Measurements from ENCODE around the gene PLK1.
"Not testable (repeated sequence)": the region's sequence is repeated elsewhere in the genome, so short reads cannot be mapped to it uniquely, and the experiment has no call there.

Gene PLK1

DNA sequence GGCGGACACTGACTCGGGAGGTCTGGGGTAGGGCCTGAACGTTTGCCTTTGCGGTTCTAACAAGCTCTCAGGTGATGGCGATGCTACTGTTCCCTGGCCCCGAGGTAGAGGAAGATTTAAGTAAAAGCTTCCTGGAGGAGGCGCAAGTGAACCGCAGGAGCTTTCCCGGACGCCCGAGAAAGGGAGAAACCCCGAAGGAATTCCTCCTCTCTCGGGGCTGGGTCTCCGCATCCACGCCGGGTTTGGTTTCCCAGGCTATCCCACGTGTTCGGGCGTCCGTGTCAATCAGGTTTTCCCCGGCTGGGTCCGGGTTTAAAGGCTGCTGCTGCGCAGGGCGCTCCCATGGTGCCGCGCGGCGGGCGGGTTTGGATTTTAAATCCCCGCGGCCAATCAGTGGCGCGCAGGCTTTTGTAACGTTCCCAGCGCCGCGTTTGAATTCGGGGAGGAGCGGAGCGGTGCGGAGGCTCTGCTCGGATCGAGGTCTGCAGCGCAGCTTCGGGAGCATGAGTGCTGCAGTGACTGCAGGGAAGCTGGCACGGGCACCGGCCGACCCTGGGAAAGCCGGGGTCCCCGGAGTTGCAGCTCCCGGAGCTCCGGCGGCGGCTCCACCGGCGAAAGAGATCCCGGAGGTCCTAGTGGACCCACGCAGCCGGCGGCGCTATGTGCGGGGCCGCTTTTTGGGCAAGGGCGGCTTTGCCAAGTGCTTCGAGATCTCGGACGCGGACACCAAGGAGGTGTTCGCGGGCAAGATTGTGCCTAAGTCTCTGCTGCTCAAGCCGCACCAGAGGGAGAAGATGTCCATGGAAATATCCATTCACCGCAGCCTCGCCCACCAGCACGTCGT, at the start of gene PLK1:
TSS of gene PLK1 (plus strand) at position 460 of the 844 bp plus-strand sequence. CDS start at position 504, 44 bp downstream.
- peak; percentile 81 for DNase-seq

GRCh38 chr16:23629516-23629915, 49.2 kb upstream of the PLK1 start:
- no peak for DNase-seq

- DNase-seq, result not testable (repeated sequence)
Measured at GRCh38 chr16:23631874-23632273, 46.8 kb upstream of the PLK1 start.

GRCh38 chr16:23634461-23635036, 44.1 kb upstream of the PLK1 start:
- DNase-seq, result no peak

DNA sequence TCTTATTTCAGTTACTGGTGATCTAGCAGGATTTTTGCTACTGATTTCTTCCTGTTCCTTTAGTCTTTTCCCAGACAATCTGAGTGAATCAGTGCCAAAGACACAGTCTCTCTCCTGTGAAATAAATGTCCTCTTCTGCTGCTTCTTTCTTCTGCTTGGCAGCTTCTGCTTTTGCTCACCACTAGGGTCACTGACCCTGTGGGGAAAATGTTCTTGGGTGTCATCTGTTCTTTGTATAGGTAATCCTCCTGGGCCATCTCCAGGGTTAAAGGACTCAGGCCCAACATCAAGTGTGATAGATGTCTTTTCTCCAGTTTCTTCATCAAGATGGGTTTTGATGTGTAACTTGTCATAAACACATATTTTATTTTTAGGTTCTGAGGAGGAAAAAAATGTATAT, 42.7 kb upstream of the PLK1 start:
- DNase-seq, result no peak

- peak; percentile 20 for DNase-seq
Measured at GRCh38 chr16:23640615-23640930, 38.1 kb upstream of the PLK1 start.

- peak; percentile 89 for DNase-seq
Measured at GRCh38 chr16:23640931-23641765, 37.5 kb upstream of the PLK1 start, which contains the start of the genes DCTN5 and PALB2. TSS of gene DCTN5 (plus strand) at chr16:23641466. CDS start at chr16:23641543, 77 bp downstream. TSS of gene PALB2 (minus strand) at chr16:23641310. CDS start at chr16:23641157, 153 bp downstream.

DNA sequence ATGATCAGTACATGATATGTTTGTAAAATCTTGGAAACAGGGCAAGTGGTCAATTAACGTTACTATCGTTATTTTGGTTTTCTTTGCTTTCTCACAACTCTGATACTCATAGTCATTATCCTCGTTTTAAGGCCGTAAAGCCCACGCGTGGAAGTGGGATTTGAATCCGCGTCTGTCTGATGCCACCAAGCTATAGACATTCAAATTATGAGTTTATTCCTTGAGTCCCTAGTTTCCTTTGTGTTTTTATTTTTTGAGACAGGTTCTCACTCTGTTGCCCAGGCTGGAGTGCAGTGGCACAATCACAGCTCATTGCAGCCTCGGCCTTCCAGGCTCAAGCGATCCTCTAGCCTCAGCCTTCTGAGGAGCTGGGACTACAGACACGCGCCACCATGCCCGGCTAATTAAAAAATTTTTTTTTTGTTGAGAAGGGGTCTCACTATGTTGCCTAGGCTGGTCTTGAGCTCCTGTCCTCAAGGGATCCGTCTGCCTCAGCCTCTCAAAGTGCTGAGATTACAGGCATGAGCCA, 36.4 kb upstream of the PLK1 start:
- no peak for DNase-seq

DNA sequence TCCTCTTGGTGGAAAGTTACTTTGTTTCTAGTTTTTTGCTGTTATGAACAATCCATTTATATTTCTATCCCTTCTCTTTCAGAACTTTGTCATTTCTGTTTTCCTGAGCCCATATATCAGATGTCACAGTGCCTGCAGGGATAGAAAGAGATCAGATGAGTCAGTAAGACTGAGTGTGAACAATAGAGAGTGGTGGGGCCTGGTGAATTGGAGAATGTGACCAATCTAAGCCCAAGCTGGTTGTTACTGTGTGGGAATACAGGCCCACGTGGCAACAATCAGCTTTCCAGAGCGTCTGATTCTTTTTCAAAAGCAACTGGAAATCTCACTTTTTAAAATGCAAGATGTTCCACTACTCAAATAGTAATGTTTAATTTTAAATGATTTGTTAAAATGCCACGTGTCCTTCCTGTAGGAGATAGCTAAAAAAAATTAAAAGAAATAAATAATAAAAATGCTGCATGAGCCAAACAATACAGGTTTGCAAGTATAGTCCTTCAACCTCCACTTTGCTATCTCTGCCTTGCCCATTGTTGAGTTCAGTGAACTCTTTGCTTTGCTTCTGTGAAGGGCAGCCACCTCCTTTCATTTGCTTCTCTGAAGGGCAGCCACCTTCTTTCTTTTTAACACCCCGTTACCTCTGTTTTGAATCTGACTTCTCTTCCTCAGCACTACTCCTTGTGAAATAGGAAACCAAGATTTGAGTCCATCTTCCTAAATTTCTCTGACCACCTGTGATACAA, 27.8 kb upstream of the PLK1 start:
- DNase-seq, result no peak

DNA sequence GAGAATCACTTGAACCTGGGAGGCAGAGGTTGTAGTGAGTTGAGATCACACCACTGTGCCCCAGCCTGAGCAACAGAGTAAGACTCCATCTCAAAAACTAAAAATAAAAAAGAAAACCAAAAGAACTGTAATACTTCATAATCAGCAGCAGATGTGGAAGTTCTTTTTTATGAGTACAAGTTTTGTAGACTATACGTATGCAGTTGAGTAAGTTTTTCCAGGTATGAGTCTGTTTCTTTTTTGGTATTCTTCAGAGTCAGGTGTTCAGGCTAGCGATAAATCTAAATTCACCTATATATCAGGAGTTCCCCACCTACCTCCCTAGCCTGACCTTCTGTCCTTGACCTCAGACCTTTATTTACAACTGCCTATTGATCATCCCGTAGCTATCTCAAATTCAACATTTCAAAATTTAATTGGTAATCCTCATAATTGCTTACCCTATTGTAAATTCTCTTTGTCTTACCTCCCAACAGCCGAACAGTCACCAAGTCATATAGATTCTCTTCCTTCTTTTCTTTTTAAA, 26.7 kb upstream of the PLK1 start:
- DNase-seq, result no peak

- no peak for DNase-seq
Measured at GRCh38 chr16:23663918-23664317, 14.8 kb upstream of the PLK1 start.

DNA sequence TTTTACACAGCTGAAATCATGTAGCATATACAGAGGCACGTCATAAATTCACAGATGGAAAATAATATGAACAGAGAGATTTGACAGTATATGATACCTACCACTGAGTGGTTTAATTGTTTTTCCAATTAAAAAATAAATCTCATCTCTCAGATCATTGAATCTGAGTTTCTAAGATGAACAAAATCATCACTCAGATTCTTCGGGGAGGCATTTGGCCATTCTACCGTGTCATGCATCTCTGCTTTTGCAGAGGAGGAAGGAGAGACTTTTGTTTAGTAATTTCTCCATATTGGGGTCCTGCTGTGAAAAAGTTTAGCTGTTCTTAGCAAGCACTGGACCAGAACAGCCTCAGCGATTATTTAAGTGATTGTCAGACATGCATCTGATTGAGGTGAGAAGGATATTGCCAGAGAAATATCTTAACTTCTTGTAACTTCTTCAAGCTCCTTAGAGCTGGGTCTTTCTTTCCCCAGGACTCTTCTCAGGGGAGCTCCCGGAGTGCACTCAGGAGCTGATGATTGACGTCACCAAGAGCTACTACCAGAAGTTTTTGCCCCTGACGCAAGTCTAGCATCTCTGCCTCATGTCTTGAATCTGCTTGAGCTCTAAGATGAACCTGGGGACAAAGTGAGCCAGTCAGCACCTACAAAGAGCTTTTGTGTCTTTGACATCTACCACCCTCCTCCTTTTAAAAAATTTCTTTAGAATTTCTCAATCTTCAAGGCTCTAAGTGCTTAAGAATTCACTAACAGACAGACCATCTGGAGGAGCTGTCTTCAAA, 11.9 kb upstream of the PLK1 start:
- no peak for DNase-seq

DNA sequence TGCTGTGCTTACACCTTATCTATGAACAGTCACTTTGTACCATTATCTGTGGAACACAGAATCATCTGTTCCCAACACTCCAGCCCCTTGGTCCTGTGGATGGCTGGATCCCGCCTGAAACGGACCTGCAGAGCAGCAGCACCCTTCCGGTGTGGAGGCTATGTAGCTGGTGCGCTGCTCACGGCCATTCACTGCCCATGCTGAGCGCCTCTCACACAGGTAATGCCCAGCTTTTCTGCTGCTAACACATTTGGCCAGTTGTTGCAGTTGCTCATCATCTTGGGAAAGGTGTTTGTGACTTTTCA, 11.4 kb upstream of the PLK1 start:
- no peak for DNase-seq

DNA sequence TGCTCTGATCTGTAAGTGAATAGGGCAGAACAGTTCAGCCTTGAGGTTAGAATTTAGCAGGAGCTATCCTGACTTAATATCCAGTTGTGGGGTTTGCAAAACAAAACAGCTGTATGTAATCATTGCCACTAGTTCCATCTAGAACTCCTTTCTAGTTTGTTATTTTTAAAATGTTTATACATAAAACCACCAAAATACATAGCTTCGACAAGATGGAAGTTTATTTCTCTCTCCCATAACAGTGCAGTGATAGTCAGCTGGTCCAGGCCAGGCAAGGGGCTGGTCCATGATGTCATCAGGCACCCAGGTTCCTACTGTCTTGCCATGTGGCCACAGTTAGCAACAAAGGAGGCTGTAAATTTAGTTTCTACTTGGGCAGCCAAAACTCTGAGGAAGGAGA, 10.5 kb upstream of the PLK1 start:
- DNase-seq, result no peak

DNA sequence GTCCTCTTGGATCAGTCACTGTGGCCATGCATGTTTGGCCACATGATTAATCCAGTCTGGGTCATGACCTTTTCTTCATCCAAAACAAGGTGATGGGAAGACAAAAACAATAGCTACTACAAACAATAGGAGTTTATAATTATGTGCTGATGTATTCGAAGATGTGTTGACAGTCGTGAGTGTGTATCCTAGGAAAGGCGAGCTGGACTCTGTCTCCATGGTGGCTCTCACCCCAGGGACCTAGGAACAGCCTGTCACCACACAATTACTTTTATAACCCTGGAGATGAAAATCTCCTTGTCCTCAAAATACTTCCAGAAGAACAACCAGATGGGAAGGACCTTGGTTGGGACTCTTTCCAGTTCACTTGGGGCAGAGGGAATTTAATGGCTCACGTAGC, 9.8 kb upstream of the PLK1 start:
- no peak for DNase-seq

DNA sequence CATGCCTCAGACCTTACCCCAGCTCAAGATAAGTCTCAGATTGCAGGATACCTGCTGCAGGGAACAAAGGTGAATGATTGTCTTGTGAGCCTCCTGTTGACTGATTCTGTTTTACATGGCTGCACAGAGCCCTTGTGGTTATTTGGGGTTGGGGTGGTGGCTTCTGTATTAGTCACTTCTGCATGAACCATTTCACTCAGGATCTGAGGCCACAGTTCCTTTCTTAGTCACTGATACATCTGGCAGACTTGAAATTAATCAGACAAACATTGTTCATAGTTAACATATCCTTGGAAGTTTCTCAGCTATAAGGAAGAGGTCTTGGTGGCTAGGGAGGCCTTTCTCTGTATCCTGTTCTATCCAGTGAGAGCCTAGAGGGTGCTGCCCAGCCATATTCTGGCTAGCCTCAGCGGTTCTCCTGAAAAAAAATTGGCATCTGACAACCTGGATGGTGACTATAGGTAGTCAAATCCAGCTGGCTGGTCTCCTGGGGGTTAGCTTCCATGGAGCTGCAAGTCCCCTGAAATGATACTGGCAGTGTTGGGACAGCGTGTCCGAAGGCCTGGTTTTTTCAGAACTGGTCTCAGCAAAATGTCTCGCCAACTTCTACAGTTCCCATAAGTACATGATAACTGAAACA, 8.4 kb upstream of the PLK1 start:
- peak; percentile 47 for DNase-seq

DNA sequence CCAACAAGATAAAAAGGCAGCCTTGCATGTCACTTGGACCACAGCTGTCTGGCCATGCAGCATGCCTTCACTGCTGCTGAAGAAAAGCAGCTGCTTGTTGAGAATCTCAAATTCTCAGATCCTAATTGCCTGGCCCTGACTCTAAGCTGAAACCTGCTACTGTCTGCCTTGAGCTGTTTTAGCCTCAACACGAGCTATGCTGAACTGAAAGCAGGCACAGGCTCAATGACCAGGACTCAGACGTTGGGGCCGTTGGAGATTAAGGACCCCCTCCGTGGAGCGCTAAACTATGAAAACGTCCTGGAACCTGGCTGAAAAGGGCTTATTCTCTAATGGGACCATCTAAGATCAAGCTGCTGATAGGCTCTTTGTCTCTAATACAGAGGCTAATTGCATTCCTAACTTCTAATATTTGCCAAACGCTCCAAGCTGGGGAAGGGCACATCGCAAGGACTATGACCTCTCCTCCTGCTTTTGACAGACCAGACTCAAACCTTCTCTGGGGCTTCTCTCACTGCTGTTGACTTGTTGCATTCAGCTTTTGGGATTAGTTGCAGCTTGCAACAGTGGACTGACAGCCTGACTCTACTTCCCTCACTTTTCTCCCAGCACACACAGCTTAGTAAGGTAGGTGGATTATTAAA, 4.6 kb upstream of the PLK1 start:
- no peak for DNase-seq

DNA sequence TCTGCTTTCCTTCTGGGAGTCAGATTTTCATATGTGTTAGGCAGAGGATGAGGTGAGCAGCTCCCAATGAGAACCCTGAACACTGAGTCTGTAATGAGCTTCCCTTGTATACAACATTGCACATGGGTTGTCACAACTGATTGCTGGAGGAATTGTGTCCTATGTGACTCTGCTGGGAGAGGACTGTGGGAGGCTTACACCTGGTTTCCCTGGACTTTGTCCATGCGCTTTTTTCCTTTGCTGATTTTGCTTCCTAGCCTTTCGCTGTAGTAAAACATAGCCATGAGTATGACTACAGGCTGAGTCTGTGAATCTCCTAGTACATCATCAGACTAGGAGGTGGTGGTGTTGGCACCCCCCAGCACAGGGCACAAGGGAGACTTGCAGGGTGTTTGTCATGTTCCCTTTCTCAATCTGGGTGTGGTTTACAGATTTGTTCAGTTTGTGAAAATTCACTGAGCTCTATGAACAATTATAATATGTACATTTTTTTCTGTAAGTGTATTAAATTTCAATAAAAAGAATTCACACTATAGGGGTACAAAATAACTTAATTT, 1.7 kb upstream of the PLK1 start:
- no peak for DNase-seq

DNA sequence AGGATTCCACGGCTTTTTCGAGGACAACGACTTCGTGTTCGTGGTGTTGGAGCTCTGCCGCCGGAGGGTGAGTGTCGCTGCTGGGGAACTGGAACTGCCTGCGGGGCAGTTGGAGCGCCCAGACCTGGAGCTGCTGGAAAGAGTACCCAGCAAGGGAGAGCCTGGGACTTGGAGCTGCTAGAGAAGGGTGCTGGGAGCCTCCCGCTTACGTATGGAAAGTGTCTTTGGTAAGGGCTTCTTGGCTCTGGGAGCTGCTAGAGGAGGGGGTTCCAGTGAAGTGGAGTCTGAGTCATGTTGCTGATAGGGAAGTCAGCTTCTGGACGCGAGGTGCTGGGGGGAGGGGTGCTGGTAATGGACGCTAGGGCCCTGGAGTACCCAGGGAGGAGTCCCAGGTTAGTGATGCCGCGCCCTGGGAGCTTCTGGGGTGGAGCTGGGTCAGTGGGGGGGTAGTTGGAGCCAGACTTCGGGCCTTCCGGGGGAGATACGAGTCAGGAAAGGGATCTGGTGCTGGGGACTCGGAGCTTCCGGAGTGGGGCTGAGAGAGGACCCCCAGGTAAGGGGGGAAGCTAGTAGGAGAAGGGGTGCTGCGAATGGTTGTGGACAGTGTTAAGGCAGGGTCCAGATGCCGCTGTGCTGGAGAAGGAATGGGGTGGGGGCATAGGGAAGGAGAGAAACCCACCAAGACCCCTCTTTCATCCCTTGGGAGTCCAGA, 741 bp downstream of the PLK1 start:
- DNase-seq, result no peak

DNA sequence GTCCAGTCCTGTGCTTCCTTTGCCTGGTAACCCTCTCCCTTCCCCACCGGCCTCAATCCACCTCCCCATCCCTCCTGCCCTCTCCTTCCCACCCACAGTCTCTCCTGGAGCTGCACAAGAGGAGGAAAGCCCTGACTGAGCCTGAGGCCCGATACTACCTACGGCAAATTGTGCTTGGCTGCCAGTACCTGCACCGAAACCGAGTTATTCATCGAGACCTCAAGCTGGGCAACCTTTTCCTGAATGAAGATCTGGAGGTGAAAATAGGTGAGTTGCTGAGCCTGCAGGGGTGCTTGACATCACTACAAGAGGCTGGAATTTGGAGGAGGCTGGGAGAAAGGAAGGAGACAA, 1.3 kb downstream of the PLK1 start:
- no peak for DNase-seq

Measured in activated naive CD4-positive, alpha-beta T cell treated with Interleukin-2 at 50 U/mL for 16 hours (primary cell).